Measurements from ENCODE around the gene BLOC1S3.

BLOC1S3 gene

GRCh38 chr19:45179072-45179891 lies 698 bp downstream of the BLOC1S3 start:
- peak in 7 of 56 donors; percentile 14 to 42 (median 36) for DNase-seq

DNA sequence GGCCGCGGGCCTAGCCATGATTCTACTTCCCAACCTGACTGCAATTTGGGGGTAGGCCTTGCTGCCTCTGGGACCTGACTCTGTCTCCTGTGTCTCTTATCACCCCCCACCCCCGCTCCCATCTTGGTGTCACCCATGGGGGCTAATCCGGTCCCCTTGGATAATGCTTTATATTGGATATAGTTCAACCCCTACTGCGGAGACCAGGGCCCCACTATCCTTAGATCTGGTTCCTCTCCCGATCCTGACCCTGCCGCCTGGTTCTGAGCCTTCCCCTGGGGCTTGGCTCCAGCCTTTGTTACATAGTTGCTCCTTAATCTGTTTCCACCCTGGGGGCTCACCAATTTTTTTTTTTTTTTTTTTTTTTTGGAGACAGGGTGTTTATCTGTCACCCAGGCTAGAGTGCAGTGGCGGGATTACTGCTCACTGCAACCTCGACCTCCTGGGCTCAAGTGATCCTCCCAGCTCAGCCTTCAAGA lies 1.3 kb downstream of the BLOC1S3 start:
- no peak for DNase-seq

- no peak for DNase-seq
Observed at GRCh38 chr19:45180936-45181335, 2.4 kb downstream of the BLOC1S3 start.

DNA sequence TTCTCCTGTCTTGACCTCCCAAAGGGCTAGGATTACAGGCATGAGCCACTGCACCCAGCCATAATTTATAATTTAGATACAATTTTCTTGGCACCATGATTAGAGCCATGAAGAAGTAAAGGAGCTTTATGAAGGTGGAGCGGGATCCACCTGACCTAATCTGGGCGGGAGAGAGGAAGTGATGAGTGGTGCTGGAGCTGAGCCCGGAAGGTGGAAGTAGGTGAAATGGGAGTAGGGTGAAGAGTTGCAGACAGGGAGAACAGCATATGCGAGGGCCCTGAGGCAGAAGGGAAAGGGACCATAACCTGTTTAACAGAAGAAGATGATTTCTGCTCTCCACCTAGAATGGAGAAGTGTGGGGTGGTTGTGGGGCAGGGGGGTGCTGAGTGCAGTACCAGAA lies 4.2 kb downstream of the BLOC1S3 start:
- DNase-seq = no peak

DNA sequence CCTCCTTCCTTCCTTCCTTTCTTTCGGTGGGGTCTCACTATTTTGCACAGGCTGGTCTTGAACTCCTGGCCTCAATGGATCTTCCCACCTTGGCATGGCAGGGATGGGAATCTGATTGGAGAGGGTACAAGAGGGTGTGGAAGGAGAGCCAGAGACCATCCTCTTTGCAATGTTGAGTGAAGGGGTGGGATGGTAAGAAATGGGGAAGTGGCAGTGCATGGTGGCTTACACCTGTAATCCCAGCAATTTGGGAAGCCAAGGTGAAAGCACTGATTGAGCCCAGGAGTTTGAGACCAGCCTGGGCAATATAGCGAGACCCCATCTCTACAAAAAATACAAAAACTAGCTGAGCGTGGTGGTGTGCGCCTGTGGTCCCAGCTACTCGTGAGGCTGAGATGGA lies 5.5 kb downstream of the BLOC1S3 start:
- no peak for DNase-seq

- DNase-seq = no peak
Observed at GRCh38 chr19:45186509-45187334, 8.1 kb downstream of the BLOC1S3 start.

- DNase-seq = no peak
Observed at GRCh38 chr19:45187421-45188100, 9.0 kb downstream of the BLOC1S3 start.

GRCh38 chr19:45189971-45190370 lies 11.4 kb downstream of the BLOC1S3 start:
- no peak for DNase-seq

- no peak for DNase-seq
Observed at GRCh38 chr19:45191375-45191774, 12.8 kb downstream of the BLOC1S3 start.

GRCh38 chr19:45195764-45196163 lies 17.2 kb downstream of the BLOC1S3 start:
- no peak for DNase-seq

DNA sequence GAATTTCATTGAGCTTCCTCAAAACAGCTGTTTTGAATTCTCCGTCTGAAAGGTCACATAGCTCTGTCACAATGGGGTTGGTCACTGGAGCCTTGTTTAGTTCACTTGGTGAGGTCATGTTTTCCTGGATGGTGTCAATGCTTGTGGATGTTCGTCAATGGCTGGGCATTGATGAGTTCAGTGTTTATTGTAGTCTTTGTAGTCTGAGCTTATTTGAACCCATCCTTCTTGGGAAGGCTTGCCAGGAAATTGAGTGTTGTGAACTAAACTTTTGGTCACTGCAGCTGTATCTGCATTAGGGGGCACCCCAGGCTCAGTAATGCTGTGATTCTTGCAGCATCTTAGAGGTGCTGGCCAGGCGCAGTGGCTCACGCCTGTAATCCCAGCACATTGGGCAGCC lies 22.0 kb downstream of the BLOC1S3 start:
- peak in 30 of 56 donors; percentile 1 to 65 (median 22) for DNase-seq

DNA sequence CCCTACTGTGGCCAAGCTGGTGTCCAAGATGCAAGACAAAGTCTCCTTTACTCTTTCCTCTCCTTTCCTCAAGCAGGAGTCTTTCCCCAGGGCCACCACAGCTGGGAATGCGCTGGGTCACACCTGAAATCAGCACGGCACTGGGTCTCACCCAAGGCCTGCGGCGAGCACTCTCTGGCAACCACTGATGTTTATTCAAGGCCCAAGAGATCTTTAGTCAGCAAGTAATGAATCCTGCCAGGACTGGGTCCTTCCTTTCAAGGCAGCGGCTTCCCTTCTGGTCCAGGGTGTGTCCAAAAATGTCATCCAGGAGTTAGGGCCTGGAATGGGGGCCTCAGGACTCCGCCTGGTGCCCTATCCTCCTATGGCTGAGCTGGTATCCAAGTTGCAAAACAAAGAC lies 24.1 kb downstream of the BLOC1S3 start:
- DNase-seq = no peak

DNA sequence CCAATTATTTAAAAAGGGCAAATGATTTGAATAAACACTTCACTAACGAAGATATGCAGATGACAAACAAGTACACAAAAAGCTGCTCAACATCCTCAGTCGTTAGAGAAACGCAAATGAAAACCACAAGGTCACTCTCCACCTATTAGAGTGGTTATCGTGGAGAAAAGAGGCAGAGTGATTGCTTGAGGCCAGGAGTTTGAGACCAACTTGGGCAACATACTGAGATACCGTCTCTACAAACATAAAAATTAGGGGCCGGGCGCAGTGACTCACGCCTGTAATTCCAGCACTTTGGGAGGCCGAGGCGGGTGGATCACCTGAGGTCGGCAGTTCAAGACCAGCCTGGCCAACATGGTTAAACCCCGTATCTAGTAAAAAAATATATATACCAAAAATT lies 27.2 kb downstream of the BLOC1S3 start:
- DNase-seq = no peak

- no peak for DNase-seq
Observed at GRCh38 chr19:45206328-45206727, 27.7 kb downstream of the BLOC1S3 start.

- DNase-seq = no peak
Observed at GRCh38 chr19:45211751-45212381, 33.3 kb downstream of the BLOC1S3 start.

DNA sequence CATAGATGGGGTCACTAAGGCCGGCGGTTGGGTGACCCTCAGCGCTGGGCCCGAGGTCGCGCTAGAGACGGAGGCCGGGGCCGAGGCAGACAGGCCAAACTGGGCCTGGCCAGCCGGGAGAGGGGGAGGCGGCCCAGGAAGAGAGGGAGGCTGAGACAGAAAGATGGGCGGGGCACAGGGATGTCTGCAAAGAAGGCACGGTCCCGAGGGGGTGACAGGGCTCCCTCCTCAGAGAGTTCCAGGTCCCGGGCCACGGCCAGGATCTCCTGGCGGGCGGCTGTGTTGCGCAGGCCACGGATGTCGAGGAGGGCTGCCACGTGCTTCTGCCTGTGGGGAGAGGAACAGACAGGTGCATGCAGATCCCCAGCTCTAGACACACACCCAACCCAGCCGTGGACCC lies 34.4 kb downstream of the BLOC1S3 start:
- DNase-seq = no peak

GRCh38 chr19:45215391-45216191 lies 37.0 kb downstream of the BLOC1S3 start:
- no peak for DNase-seq

- no peak for DNase-seq
Observed at GRCh38 chr19:45216667-45217066, 38.1 kb downstream of the BLOC1S3 start.

DNA sequence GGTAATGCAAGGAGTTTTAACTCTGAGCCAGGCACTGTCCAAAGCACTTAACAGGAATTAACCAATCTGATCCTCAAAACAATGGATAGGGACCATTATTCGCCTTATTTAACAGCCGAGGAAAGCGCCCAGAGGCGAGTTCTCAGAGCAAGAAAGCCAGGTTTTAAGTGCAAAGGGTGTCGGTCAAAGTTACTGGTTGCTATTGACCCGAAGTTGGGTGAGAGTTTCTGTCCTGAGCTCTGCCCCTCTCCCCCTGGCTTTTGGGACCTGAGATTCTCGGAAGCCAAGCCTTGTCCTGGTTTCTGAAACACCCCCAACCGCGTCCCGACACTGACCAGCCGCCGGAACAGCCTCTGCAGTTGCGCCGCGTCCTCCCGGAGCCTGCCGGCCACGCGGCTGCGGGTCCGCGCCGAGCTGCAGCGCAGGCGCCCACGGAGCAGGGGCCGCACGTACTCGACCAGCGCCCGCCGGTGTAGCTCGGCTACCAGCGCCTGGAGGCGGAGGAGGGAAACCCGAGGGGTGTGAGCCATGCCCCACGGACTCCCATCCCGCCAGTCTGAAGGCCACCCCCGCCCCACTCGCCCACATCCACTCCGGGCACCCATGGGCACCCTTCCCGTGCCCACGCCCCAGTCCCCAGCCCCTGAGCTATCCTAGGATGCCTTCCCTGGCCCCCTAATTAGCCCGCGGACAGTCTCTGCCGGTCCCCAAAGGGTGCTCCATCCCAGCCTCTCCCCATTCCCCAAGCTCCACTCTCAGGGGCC lies 38.8 kb downstream of the BLOC1S3 start:
- DNase-seq = no peak

DNA sequence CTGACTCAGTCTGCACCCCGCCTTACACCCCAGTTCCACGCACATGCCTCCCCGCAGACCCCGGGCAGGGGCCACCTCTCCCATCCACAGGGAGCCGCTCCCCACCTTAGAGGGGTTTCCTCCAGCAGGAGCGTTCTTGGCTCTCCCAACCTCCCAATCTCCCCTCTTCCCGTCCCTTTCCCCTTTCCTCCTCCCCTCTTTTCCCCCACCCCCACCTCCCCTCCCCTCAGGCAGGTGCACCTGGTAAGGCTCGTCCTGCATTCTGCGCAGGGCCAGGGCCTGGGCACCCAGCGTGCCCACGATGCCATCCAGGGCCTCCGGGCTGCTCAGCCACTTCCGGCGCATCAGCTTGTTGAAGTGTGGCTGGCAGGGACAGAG lies 39.4 kb downstream of the BLOC1S3 start:
- DNase-seq = no peak

All from amygdala (tissue), 56 donors.